HL-60 (cell line): ENCODE measurements around the gene CNNM1.

Source experiments
- DNase-seq, 2 experiments: peaks; one replicate each; pipeline ENCODE4 v3.0.0-alpha.2; 2010 to 2020; ENCODE audit warnings: low read depth in 1 of 2, low spot score in 1 of 2
- H3K27ac ChIP-seq: fragments of 250-450 bp; sonication (Bioruptor Pico); replicated peaks from 2 replicates; pipeline ENCODE4 v1.5.1; 2020; ENCODE audit warnings: mild to moderate bottlenecking, moderate library complexity
- H3K27me3 ChIP-seq: fragments of 250-450 bp; sonication (Bioruptor Pico); 2 replicates; pipeline ENCODE4 v1.5.1; 2021; ENCODE audit warnings: mild to moderate bottlenecking, moderate library complexity; ENCODE audit not compliant: insufficient read depth, poor library complexity, severe bottlenecking
- H3K4me3 ChIP-seq: replicated peaks from 2 replicates; pipeline ENCODE4 v1.5.1; 2011; ENCODE audit warnings: mild to moderate bottlenecking, control low read depth, low read length; ENCODE audit not compliant: insufficient read depth
- CTCF ChIP-seq: IDR thresholded peaks from one replicate; pipeline ENCODE4 v1.5.1; 2011; ENCODE audit warnings: low read length, control low read depth, inconsistent platforms; ENCODE audit not compliant: insufficient read depth
- GABPA ChIP-seq: IDR thresholded peaks from 2 replicates; pipeline ENCODE4 v1.6.1; 2012; ENCODE audit warnings: low read depth
- POLR2AphosphoS5 ChIP-seq: IDR thresholded peaks from 2 replicates; pipeline ENCODE4 v1.6.1; 2012; ENCODE audit warnings: low read depth
- SPI1 ChIP-seq: IDR thresholded peaks from 2 replicates; pipeline ENCODE4 v1.6.1; 2012; ENCODE audit warnings: low read depth, mild to moderate bottlenecking, borderline replicate concordance
- TF ChIP-seq, protein P1 (sequence below): IDR thresholded peaks from 2 replicates; pipeline ENCODE4 v1.6.1; 2012; ENCODE audit warnings: low read depth; ENCODE audit not compliant: insufficient replicate concordance

Gene CNNM1

DNA sequence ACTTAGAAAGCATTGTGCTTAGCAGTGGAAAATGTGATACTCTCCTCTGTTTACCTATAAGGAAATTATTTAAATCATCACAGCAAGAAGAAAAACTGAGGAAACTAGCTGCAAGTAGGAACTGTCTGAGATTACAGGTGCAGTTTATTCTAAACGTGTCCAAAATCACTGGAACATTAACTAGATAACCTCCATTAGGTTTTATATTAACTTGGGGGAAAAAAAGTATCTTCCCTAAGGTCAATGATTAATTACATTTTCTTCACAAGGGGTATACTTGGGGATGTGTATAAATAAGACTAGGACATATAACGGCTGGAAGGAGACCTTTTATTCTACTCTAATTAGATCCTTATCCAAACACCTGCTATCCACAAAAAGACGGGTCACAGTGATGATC, 97.5 kb downstream of the CNNM1 start:
- Histone ChIP-seq H3K4me3 (no peak overlapping the region), H3K27me3 (no peaks in the 10 kb centered on the region), H3K27ac (no peak overlapping the region)
- TF ChIP-seq, protein P1, sequence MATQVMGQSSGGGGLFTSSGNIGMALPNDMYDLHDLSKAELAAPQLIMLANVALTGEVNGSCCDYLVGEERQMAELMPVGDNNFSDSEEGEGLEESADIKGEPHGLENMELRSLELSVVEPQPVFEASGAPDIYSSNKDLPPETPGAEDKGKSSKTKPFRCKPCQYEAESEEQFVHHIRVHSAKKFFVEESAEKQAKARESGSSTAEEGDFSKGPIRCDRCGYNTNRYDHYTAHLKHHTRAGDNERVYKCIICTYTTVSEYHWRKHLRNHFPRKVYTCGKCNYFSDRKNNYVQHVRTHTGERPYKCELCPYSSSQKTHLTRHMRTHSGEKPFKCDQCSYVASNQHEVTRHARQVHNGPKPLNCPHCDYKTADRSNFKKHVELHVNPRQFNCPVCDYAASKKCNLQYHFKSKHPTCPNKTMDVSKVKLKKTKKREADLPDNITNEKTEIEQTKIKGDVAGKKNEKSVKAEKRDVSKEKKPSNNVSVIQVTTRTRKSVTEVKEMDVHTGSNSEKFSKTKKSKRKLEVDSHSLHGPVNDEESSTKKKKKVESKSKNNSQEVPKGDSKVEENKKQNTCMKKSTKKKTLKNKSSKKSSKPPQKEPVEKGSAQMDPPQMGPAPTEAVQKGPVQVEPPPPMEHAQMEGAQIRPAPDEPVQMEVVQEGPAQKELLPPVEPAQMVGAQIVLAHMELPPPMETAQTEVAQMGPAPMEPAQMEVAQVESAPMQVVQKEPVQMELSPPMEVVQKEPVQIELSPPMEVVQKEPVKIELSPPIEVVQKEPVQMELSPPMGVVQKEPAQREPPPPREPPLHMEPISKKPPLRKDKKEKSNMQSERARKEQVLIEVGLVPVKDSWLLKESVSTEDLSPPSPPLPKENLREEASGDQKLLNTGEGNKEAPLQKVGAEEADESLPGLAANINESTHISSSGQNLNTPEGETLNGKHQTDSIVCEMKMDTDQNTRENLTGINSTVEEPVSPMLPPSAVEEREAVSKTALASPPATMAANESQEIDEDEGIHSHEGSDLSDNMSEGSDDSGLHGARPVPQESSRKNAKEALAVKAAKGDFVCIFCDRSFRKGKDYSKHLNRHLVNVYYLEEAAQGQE = no peak
- TF ChIP-seq CTCF (no peak), GABPA (no peak), SPI1 (no peak), POLR2AphosphoS5 (no peak)
- no peak for DNase-seq

DNA sequence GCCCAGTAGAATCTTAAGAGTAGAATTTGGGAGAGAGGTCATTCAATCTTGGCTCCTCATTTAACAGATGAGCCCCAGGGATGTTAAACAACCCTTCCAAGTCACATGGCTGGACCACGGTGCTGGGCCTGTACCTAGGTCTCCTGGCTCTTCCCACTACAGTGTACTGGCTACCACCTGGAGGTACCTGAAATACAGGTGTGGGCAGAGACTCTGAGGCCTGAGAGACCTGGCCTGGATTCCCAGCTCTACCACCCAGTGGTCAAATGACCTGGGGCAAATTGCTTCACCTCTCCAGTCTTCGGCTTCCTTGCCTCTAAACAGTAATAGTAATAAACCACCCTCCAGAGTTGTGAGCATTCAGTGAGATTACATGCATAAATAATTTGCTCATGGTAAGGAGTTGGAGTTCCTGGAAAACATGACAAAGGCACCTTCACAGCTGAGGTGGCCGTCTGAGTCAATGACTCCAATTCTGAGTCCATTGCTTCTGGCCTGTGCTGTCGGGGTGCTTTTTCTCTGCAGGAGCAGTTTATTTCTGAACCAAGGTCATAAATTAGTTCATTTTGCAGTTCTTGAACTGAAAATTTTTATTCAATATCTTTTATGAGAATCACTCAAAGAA, 98.5 kb downstream of the CNNM1 start:
- Histone ChIP-seq H3K27ac (no peak overlapping the region), H3K4me3 (no peak overlapping the region), H3K27me3 (no peaks in the 10 kb centered on the region)
- TF ChIP-seq CTCF (no peak), SPI1 (no peak), GABPA (no peak), POLR2AphosphoS5 (no peak)
- TF ChIP-seq, protein P1 = no peak
- DNase-seq = no peak

GRCh38 chr10:99429517-99430095, 100.5 kb downstream of the CNNM1 start:
- Histone ChIP-seq H3K4me3 (peak overlapping the region; percentile 75), H3K27me3 (no peaks in the 10 kb centered on the region), H3K27ac (peak overlapping the region; percentile 66)
- TF ChIP-seq, protein P1 = peak; percentile 71
- TF ChIP-seq GABPA = no peak
- TF ChIP-seq CTCF = no peak
- TF ChIP-seq POLR2AphosphoS5 = no peak
- TF ChIP-seq SPI1 = no peak
- no peak for DNase-seq
